SHP77 (cell line): ENCODE results near the gene EDIL3.

ENCODE experiments used
- DNase-seq, 2 experiments: peaks; one replicate each; lab custom pipeline; 2025; lab: John Stamatoyannopoulos, UW

EDIL3 gene

DNA sequence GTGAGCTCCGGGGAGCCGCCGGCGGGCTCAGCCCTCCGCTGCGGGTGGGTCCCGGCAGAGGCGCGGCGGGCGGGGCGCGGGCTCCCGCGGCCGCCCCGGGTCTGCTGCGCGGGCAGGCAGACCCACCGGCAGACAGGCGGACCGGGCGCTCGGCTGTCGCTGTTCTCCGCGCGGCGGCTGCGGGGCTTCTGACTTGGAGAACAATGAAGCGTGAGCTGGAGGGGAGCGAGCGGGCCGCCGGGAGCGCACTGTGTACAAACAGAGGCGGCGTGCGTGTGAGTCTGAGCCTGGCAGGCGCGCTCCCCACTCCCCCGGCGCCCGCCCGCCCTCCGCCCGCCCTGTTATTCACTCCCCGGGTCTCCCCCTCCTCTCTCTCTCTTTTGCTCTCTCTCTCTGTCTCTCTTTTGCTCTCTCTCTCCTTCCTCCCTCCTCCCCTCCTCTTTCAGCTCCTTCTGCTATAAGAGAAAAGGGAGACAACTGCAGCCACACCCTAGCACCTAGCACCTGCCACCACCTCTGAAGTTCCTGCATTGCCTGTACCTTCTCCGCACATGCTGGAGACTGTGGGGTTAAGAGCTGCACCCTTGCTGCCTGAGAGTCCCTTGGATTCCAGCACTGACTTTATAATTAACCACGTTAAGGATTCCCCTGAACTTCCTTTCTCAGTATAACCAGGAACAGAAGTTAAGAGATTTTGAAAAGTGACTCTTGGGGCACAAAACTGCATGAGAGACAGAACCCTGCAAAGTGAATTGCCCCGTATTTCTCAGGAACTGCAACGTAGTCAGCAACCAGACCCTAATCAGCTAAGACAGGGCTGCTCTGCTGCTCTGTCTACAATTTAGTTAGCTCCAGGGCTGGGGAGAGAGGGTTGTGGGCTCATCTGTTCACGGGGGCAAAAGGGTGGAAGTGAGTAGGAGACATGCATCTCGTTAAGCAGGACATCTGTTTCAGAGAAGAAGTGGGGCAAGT is at the start of gene EDIL3:
Gene EDIL3, minus strand, starts transcription at position 277 of the 972 bp plus-strand sequence. CDS start 506 bp downstream, outside the sequence.
- DNase-seq = peak; percentile 17 to 27

DNA sequence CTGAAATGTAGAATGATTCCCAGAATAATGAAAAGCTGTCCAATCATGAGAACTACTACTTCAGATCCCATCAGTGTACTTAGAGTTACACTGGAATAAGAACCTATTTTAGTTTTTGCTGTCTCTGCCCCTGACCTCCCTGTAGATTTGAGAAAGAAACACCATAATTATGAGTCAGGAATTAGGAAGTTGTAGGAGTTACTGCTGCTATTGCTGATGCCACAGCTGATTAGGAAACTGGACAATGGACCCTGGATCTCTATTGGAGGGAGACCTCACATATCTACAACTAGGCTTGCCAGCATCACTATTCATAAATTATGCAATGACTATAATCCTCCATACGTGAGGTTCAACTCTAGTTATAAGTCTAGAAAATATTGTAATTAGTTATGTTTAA is 48.8 kb upstream of the EDIL3 start:
- no peak for DNase-seq

DNA sequence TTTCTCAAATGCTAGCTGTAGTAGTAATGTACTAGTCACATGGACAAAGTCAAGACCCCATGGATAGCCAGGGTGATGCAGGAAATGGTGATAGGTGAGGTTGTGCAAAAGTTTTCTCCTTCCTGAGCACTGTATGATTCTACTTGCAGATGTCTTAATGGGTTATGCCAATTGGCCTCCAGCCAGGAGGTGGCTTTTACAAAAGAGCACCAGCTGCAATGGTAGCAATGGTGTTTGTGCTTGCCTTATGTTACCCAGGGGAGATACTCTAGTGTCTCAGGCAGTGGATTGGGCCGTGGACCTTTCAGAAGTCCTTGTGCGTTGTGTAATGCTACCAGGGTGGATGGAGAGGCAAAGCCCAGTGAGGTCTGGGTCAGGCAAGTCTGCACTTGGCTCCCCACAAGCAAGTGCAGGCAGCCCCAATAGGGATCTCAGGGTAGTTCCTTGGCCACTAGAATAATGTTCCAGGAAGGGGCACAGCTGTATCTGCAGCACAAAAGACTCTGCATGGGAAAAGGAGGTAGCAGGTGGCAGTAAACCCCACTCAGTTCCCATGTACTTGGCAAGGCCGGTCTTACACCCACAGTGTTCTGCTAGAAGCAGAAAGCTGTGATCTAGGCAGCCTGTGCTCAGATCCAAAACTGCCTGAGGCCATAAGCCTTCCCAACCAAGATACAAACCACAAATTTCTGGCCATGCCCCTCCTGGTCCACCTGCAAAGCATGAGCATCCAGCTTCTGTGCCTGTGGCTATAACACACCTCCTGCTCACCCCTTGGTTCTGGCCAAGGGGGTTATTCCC is 46.4 kb upstream of the EDIL3 start:
- no peak for DNase-seq

DNA sequence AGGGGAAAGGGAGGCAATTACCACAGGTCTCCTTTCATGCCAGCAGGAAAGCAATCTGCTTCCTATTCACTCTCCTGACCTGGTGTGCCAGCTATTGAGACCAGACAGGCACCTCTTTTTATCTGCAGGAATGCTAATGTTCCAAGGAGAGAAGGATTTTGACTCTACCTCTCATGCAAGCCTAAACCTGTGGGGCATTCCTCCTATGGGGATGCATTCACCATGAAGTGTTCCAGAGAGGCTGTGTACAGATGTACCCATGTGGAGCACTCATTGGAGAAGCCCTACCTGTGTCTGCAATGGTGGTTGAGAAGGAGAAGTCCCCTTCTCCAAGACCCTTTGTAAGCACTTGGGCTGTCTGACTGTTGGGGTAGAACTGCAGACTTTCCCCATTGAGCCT is 45.4 kb upstream of the EDIL3 start:
- no peak for DNase-seq

- DNase-seq = no peak
These were observed 40.7 kb upstream of the EDIL3 start for GRCh38 chr5:84425365-84425881.

- DNase-seq = no peak
These were observed 35.1 kb upstream of the EDIL3 start for GRCh38 chr5:84419742-84420141.

- no peak for DNase-seq
These were observed 27.3 kb upstream of the EDIL3 start for GRCh38 chr5:84411832-84412605.

DNA sequence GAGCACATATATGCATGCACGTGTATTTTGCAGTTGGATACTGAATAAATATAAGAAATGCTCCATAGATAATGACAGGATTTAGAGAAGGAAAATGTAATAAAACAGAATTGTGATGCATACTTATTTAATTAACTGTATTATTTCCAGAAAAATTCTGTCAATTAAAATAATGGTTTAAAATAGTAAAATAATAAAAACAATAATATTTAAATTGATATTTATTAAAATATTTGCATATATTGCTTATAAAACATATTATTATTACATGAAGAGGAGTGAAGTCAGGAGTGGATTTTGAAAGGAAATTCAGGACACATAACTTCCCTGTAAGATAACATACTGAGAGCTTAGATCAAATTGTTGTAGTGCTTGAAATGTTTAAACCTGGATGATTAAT is 21.4 kb upstream of the EDIL3 start:
- DNase-seq = no peak

- no peak for DNase-seq
These were observed 19.1 kb upstream of the EDIL3 start for GRCh38 chr5:84403773-84404172.

DNA sequence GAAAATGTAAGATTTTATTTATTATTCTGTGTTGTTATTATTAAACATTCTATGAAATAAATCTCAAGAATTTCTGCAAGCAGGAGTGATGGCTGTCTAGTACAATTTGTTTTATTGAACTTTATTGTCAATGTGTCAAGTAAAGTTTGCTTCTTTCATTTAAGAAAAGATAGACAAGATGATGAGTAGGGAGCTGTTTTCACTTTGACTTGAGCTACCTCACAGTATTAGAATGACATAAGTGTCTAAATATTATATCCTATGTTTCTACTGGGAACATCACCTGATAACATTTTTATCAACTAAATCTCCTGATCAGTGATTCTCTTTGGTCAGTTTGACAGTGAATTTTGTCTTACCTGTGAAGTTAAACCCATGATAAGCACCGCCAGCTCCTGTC is 12.7 kb upstream of the EDIL3 start:
- no peak for DNase-seq

DNA sequence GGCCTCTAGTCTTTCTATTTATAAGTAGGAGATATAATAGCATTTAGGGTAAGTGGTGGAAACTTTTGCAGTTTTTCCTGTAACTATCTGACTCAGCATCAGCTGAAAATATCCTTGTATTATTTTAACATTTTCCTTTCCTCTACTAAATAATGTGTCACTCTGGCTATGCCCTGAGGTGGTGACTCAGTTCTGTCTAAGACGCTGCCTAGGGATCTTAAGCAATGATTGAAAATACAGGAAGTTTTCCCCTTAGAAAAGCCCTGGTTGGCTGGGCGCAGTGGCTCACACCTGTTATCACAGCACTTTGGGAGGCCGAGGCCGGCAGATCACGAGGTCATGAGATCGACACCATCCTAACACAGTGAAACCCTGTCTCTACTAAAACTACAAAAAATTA is 9.3 kb upstream of the EDIL3 start:
- no peak for DNase-seq

- no peak for DNase-seq
These were observed 8.2 kb upstream of the EDIL3 start for GRCh38 chr5:84392836-84393235.

- no peak for DNase-seq
These were observed 1.0 kb upstream of the EDIL3 start for GRCh38 chr5:84385705-84386104.

DNA sequence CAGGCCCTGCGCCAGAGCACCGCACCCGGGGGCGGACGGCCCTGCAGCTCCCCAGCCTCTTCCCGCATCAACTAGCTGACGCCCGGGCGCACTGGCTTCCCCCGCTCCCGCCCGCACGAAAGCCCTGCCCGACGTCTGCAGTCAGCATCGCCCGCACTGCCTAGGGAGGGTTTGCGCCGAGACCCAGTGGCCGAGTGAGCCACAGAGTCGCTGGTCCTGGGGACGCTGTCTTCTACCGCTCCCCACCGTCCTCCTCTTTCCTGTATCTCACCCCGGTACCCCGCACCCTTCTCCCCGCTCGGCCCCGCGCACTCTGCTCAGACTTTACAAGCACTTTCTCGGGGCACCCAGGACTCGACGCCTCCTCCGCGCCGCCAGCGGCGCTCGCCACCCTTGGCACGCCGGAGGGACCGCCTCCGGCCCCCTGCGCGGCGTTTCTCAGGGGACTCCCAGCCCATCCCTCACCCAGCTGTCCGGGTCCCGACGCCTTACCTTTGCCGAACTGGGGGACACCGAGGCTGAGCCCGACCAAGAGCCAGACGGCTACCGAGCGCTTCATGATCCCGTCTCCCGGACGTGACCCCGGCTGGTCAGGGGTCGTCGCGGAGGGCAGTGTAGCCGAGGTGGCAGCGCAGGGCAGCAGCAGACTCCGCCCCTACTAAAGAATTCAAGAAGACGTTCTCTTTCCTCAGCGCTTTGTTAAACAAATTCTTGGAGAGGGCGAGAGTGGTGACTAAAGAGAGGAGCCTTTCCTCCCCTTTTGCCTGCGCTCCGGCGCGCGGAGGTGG is 670 bp downstream of the EDIL3 start:
- DNase-seq = peak; percentile 7 to 26

- DNase-seq = no peak
These were observed 1.3 kb downstream of the EDIL3 start for GRCh38 chr5:84383296-84383815.

GRCh38 chr5:84382363-84383295 is 2.1 kb downstream of the EDIL3 start:
- peak; percentile 66 to 73 for DNase-seq

- DNase-seq = peak in 1 of 2 experiments; percentile 17
These were observed 2.9 kb downstream of the EDIL3 start for GRCh38 chr5:84381502-84382362.

DNA sequence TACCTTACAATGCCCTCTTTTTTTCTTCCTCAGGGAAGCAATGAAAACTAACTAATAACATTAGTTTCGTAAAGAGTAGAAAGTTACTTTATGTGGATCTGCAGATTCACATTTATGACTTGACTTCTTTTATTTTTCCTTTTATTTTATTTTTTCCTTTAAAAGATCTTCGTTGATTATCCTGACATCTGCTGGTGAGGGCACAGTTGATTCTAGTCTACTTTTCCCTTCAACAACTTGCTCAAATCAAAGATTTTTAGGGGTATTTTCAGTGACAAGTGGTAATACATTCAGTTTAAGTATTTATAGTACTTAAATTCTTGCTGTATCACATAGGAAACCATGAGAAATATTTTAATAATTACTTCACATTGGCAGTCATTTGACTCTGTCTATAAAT is 4.9 kb downstream of the EDIL3 start:
- no peak for DNase-seq

GRCh38 chr5:84378961-84379360 is 5.7 kb downstream of the EDIL3 start:
- DNase-seq = no peak
